MM.1S (cell line): ENCODE results near the gene HS6ST3.

Experiments
- EZH2 ChIP-seq: fragments of 300-600 bp; sonication (generic); optimal IDR thresholded peaks from 2 replicates; pipeline ENCODE3; 2017; ENCODE audit warnings: low read depth, mild to moderate bottlenecking, antibody characterized with exemption, low read length, mixed read lengths
- EZH2phosphoT487 ChIP-seq: fragments of 300-600 bp; sonication (generic); IDR thresholded peaks from 2 replicates; pipeline ENCODE4 v1.6.1; 2018; ENCODE audit warnings: antibody characterized with exemption, low read length
- TF ChIP-seq, protein P1 (sequence below): fragments of 300-600 bp; sonication (generic); IDR thresholded peaks from 2 replicates; pipeline ENCODE4 v1.5.1; 2016; ENCODE audit warnings: antibody characterized with exemption, low read length, mixed read lengths

DNA sequence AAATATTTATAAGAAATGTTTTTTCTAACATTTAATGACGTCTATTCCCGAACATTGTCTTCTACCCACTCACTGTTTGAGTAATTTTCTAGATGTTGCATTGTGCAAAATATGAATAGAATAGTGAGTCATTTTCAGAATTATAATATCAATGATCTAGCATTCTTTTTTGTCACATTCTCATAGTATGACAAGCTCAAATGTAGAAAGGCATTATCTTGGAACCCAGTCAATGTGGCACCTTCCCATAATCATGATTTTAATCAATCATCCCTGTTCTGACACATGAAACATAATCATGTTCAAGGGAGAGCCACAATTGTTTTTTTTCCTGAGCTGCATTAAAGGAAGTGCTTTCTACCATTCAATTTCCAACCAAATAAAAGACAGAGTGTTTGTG lies 638.6 kb downstream of the HS6ST3 start:
- TF ChIP-seq, protein P1, sequence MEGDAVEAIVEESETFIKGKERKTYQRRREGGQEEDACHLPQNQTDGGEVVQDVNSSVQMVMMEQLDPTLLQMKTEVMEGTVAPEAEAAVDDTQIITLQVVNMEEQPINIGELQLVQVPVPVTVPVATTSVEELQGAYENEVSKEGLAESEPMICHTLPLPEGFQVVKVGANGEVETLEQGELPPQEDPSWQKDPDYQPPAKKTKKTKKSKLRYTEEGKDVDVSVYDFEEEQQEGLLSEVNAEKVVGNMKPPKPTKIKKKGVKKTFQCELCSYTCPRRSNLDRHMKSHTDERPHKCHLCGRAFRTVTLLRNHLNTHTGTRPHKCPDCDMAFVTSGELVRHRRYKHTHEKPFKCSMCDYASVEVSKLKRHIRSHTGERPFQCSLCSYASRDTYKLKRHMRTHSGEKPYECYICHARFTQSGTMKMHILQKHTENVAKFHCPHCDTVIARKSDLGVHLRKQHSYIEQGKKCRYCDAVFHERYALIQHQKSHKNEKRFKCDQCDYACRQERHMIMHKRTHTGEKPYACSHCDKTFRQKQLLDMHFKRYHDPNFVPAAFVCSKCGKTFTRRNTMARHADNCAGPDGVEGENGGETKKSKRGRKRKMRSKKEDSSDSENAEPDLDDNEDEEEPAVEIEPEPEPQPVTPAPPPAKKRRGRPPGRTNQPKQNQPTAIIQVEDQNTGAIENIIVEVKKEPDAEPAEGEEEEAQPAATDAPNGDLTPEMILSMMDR: no peak
- no peak for TF ChIP-seq EZH2phosphoT487
- no peak for TF ChIP-seq EZH2
